ENCODE data around the gene UBL7. TPM values are rescaled to one million over a fixed set of nuclear protein-coding genes. Genes with fewer than 3 reads are reported as not detected.

The UBL7 gene
- total RNA-seq, 1 experiment from 2014 or later = 47.5 TPM

GRCh38 chr15:74400915-74401757, 59.8 kb downstream of the UBL7 start:
- H2BK12ac ChIP-seq (ENCODE audit: insufficient read length, low read depth, low read length) = no peak overlapping the region
- H3K9me3 Mint-ChIP-seq = no peaks in the 10 kb centered on the region
- peak overlapping the region; percentile 26; the same call in 1 of the 2 replicates for H3K14ac ChIP-seq (ENCODE audit: insufficient read depth, low read length)
- H2BK5ac ChIP-seq (ENCODE audit: insufficient read length, low read length) = no peak overlapping the region
- H3K27ac Mint-ChIP-seq = no peak overlapping the region; a peak in 1 of 7 replicates
- no peaks in the 10 kb centered on the region for H3K23me2 ChIP-seq (ENCODE audit: insufficient read length, low read depth, low read length, poor library complexity, severe bottlenecking)
- H3K4me3 Mint-ChIP-seq = no peak overlapping the region
- no peaks in the 10 kb centered on the region for H3K79me2 ChIP-seq (ENCODE audit: insufficient read depth, low read length)
- no peak overlapping the region for H3K56ac ChIP-seq (ENCODE audit: insufficient read length, low read depth, low read length)
- peaks cover 5% of the 10 kb centered on the region; the same call in 1 of the 2 replicates for H3K4me1 ChIP-seq (ENCODE audit: insufficient read depth, low read length)
- no peak overlapping the region for H3K4me2 ChIP-seq (ENCODE audit: insufficient read depth, insufficient read length, low read length)
- no peak overlapping the region for H2BK15ac ChIP-seq (ENCODE audit: low read depth, low read length)
- no peaks in the 10 kb centered on the region for H3K27me3 ChIP-seq (ENCODE audit: insufficient read depth, low read length)
- no peak overlapping the region for H3T11ph ChIP-seq (ENCODE audit: low read length)
- H4K91ac ChIP-seq (ENCODE audit: insufficient read length, low read depth, low read length) = no peak overlapping the region
- H3K4me1 Mint-ChIP-seq = peaks cover 15 to 26% of the 10 kb centered on the region in 2 experiments
- no peak overlapping the region for H3K9ac ChIP-seq (ENCODE audit: extremely low read depth, insufficient read length, low read length)
- H4K5ac ChIP-seq (ENCODE audit: insufficient read length, low read depth, low read length) = no peak overlapping the region
- H3K18ac ChIP-seq (ENCODE audit: insufficient read length, low read depth, low read length) = no peak overlapping the region
- DNase-seq = no peak
- H3K79me1 ChIP-seq (ENCODE audit: insufficient read depth, low read depth, low read length, poor library complexity, severe bottlenecking) = no peaks in the 10 kb centered on the region
- no peak overlapping the region for H3K27ac ChIP-seq (ENCODE audit: insufficient read length, low read depth, low read length)
- H3K27me3 Mint-ChIP-seq (ENCODE audit: low read depth) = no peaks in the 10 kb centered on the region; the same call in none of the 2 replicates
- no CpG with 5 or more reads among the region's 11 CpGs for WGBS (ENCODE audit: extremely low coverage, insufficient read length, low lambda C conversion rate)
- no peaks in the 10 kb centered on the region for H3K9me3 ChIP-seq (ENCODE audit: control insufficient read depth, low read depth, low read length)
- no peak overlapping the region for H4K8ac ChIP-seq (replicated peaks; ENCODE audit: insufficient read length, low read depth, low read length)
- H2AFZ ChIP-seq (ENCODE audit: low read length) = no peak overlapping the region
- no peaks in the 10 kb centered on the region for H4K20me1 ChIP-seq (ENCODE audit: control insufficient read depth, insufficient read depth, insufficient read length)
- no peak overlapping the region for H3K23ac ChIP-seq (ENCODE audit: insufficient read length, low read depth, low read length)
- no peak overlapping the region for H2BK20ac ChIP-seq (ENCODE audit: low read depth, low read length, poor library complexity, severe bottlenecking)
- TF ChIP-seq, protein P1, sequence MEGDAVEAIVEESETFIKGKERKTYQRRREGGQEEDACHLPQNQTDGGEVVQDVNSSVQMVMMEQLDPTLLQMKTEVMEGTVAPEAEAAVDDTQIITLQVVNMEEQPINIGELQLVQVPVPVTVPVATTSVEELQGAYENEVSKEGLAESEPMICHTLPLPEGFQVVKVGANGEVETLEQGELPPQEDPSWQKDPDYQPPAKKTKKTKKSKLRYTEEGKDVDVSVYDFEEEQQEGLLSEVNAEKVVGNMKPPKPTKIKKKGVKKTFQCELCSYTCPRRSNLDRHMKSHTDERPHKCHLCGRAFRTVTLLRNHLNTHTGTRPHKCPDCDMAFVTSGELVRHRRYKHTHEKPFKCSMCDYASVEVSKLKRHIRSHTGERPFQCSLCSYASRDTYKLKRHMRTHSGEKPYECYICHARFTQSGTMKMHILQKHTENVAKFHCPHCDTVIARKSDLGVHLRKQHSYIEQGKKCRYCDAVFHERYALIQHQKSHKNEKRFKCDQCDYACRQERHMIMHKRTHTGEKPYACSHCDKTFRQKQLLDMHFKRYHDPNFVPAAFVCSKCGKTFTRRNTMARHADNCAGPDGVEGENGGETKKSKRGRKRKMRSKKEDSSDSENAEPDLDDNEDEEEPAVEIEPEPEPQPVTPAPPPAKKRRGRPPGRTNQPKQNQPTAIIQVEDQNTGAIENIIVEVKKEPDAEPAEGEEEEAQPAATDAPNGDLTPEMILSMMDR (conservative IDR thresholded peaks at IDR 0.05) = no peak
- H3K36me3 Mint-ChIP-seq (ENCODE audit: insufficient read depth in 1 of 3, low read depth in 3 of 3) = no peaks in the 10 kb centered on the region
- H2BK120ac ChIP-seq (ENCODE audit: low read depth, low read length, poor library complexity, severe bottlenecking) = no peak overlapping the region
- no peak overlapping the region for H3K4ac ChIP-seq (ENCODE audit: low read depth, low read length)
- H2AK5ac ChIP-seq (ENCODE audit: insufficient read length, low read length) = no peak overlapping the region

Data from H9 (cell line).